ACC112 (cell line): ENCODE data around the gene CALML3.

Experiments
- H2AFZ ChIP-seq: fragments of 200-600 bp; sonication (generic); one replicate; pipeline ENCODE4 v1.6.0; 2017; ENCODE audit warnings: antibody characterized with exemption, low read length; ENCODE audit not compliant: unreplicated experiment
- H3K27ac ChIP-seq: fragments of 200-600 bp; sonication (generic); 2 replicates; pipeline ENCODE4 v1.5.1; 2014; ENCODE audit warnings: low read depth, mild to moderate bottlenecking, antibody characterized with exemption, low read length, moderate library complexity
- H3K27me3 ChIP-seq: fragments of 200-600 bp; sonication (generic); 2 replicates; pipeline ENCODE4 v1.6.1; 2014; ENCODE audit warnings: mild to moderate bottlenecking, antibody characterized with exemption, low read length, moderate library complexity, mixed read lengths; ENCODE audit not compliant: insufficient read depth
- H3K36me3 ChIP-seq: fragments of 200-600 bp; sonication (generic); 2 replicates; pipeline ENCODE4 v1.6.1; 2016; ENCODE audit warnings: mild to moderate bottlenecking, antibody characterized with exemption, low read length, moderate library complexity, mixed read lengths; ENCODE audit not compliant: insufficient read depth
- H3K4me1 ChIP-seq: fragments of 200-600 bp; sonication (generic); one replicate; pipeline ENCODE4 v1.6.1; 2016; ENCODE audit warnings: low read length, mixed read lengths; ENCODE audit not compliant: insufficient read depth, unreplicated experiment, control insufficient read depth
- H3K4me3 ChIP-seq: fragments of 200-600 bp; sonication (generic); 2 replicates; pipeline ENCODE4 v1.5.1; 2014; ENCODE audit warnings: mild to moderate bottlenecking, low read depth, low read length
- H3K79me2 ChIP-seq: fragments of 200-600 bp; sonication (generic); one replicate; pipeline ENCODE4 v1.6.0; 2016; ENCODE audit warnings: low read length; ENCODE audit not compliant: control insufficient read depth, unreplicated experiment, insufficient read depth

The CALML3 gene

GRCh38 chr10:5545778-5546710 lies 21.3 kb downstream of the CALML3 start:
- peak overlapping the region; percentile 46; the same call in 1 of the 2 replicates for H3K27ac ChIP-seq
- H3K79me2 ChIP-seq = no peaks in the 10 kb centered on the region
- H3K4me1 ChIP-seq = peaks cover 44% of the 10 kb centered on the region
- H2AFZ ChIP-seq = peak overlapping the region; percentile 54
- H3K27me3 ChIP-seq = no peaks in the 10 kb centered on the region
- H3K36me3 ChIP-seq = no peaks in the 10 kb centered on the region; the same call in 1 of the 2 replicates
- H3K4me3 ChIP-seq = no peak overlapping the region

GRCh38 chr10:5546891-5547680 lies 22.3 kb downstream of the CALML3 start:
- no peak overlapping the region for H2AFZ ChIP-seq
- peaks cover 44% of the 10 kb centered on the region for H3K4me1 ChIP-seq
- H3K27ac ChIP-seq = peak overlapping the region; percentile 44; the same call in 1 of the 2 replicates
- H3K27me3 ChIP-seq = no peaks in the 10 kb centered on the region
- H3K4me3 ChIP-seq = no peak overlapping the region; the same call in 1 of the 2 replicates
- H3K79me2 ChIP-seq = no peaks in the 10 kb centered on the region
- H3K36me3 ChIP-seq = no peaks in the 10 kb centered on the region; the same call in 1 of the 2 replicates

GRCh38 chr10:5547681-5547930 lies 22.8 kb downstream of the CALML3 start:
- no peaks in the 10 kb centered on the region for H3K79me2 ChIP-seq
- peak overlapping the region; percentile 44; the same call in 1 of the 2 replicates for H3K27ac ChIP-seq
- no peaks in the 10 kb centered on the region for H3K27me3 ChIP-seq
- peak overlapping the region; percentile 12; the same call in 1 of the 2 replicates for H3K4me3 ChIP-seq
- no peak overlapping the region for H2AFZ ChIP-seq
- H3K4me1 ChIP-seq = peaks cover 44% of the 10 kb centered on the region
- no peaks in the 10 kb centered on the region; the same call in 1 of the 2 replicates for H3K36me3 ChIP-seq

- Histone ChIP-seq H3K79me2 (no peaks in the 10 kb centered on the region), H3K27me3 (no peaks in the 10 kb centered on the region), H2AFZ (no peak overlapping the region), H3K4me1 (peaks cover 44% of the 10 kb centered on the region), H3K4me3 (peak overlapping the region; percentile 12; the same call in 1 of the 2 replicates), H3K36me3 (no peaks in the 10 kb centered on the region), H3K27ac (peak overlapping the region; percentile 44; the same call in 1 of the 2 replicates)
Observed at GRCh38 chr10:5547931-5548660, 23.3 kb downstream of the CALML3 start.

GRCh38 chr10:5549462-5550249 lies 24.9 kb downstream of the CALML3 start:
- Histone ChIP-seq H2AFZ (no peak overlapping the region), H3K4me1 (peaks cover 44% of the 10 kb centered on the region), H3K79me2 (no peaks in the 10 kb centered on the region), H3K36me3 (no peaks in the 10 kb centered on the region), H3K4me3 (0 out of 2 replicates have a peak overlapping the region, but pooled peaks have one; percentile 8), H3K27ac (peak overlapping the region; percentile 42; the same call in 1 of the 2 replicates), H3K27me3 (no peaks in the 10 kb centered on the region)

GRCh38 chr10:5550250-5550545 lies 25.4 kb downstream of the CALML3 start:
- Histone ChIP-seq H3K36me3 (no peaks in the 10 kb centered on the region), H3K4me1 (peaks cover 44% of the 10 kb centered on the region), H3K27me3 (no peaks in the 10 kb centered on the region), H3K27ac (no peak overlapping the region), H2AFZ (no peak overlapping the region), H3K4me3 (no peak overlapping the region), H3K79me2 (no peaks in the 10 kb centered on the region)

GRCh38 chr10:5550621-5551530 lies 26.1 kb downstream of the CALML3 start:
- Histone ChIP-seq H2AFZ (no peak overlapping the region), H3K4me3 (no peak overlapping the region), H3K4me1 (peaks cover 38% of the 10 kb centered on the region), H3K36me3 (no peaks in the 10 kb centered on the region), H3K79me2 (no peaks in the 10 kb centered on the region), H3K27ac (no peak overlapping the region), H3K27me3 (no peaks in the 10 kb centered on the region)

GRCh38 chr10:5551531-5552375 lies 27.0 kb downstream of the CALML3 start:
- Histone ChIP-seq H3K36me3 (no peaks in the 10 kb centered on the region), H2AFZ (no peak overlapping the region), H3K4me3 (no peak overlapping the region), H3K27ac (no peak overlapping the region), H3K4me1 (peaks cover 29% of the 10 kb centered on the region), H3K27me3 (no peaks in the 10 kb centered on the region), H3K79me2 (no peaks in the 10 kb centered on the region)
